GM21360 (cell line): ENCODE measurements around the gene ARHGAP42.
"Not testable (repeated sequence)": the region's sequence is repeated elsewhere in the genome, so short reads cannot be mapped to it uniquely, and the experiment has no call there.

Experiments used
- ATAC-seq: cut with Tn5 transposase; IDR thresholded peaks from one replicate; pipeline ENCODE4 v1.9.1; 2021; ENCODE audit warnings: mild to moderate bottlenecking, moderate library complexity; ENCODE audit not compliant: unreplicated experiment

Gene ARHGAP42

GRCh38 chr11:100999756-101000155 is 312.7 kb downstream of the ARHGAP42 start:
- ATAC-seq: no peak

GRCh38 chr11:101003468-101003867 is 316.4 kb downstream of the ARHGAP42 start:
- peak; percentile 59 for ATAC-seq

- ATAC-seq: no peak
These were observed 322.0 kb downstream of the ARHGAP42 start for GRCh38 chr11:101008961-101009689.

- ATAC-seq: no peak
These were observed 322.6 kb downstream of the ARHGAP42 start for GRCh38 chr11:101009690-101010055.

GRCh38 chr11:101010899-101011298 is 323.8 kb downstream of the ARHGAP42 start:
- ATAC-seq: no peak

- no peak for ATAC-seq
These were observed 324.8 kb downstream of the ARHGAP42 start for GRCh38 chr11:101011881-101012280.

GRCh38 chr11:101013702-101014101 is 326.6 kb downstream of the ARHGAP42 start:
- not testable (repeated sequence) for ATAC-seq

GRCh38 chr11:101014600-101015285 is 327.7 kb downstream of the ARHGAP42 start:
- no peak for ATAC-seq

GRCh38 chr11:101019870-101020269 is 332.8 kb downstream of the ARHGAP42 start:
- no peak for ATAC-seq

- no peak for ATAC-seq
These were observed 335.2 kb downstream of the ARHGAP42 start for GRCh38 chr11:101022256-101022655.

GRCh38 chr11:101028644-101029043 is 341.6 kb downstream of the ARHGAP42 start:
- ATAC-seq: no peak

- no peak for ATAC-seq
These were observed 342.9 kb downstream of the ARHGAP42 start for GRCh38 chr11:101030015-101030414.

GRCh38 chr11:101030692-101031091 is 343.6 kb downstream of the ARHGAP42 start:
- peak; percentile 70 for ATAC-seq

GRCh38 chr11:101031713-101032112 is 344.6 kb downstream of the ARHGAP42 start:
- ATAC-seq: no peak

- no peak for ATAC-seq
These were observed 345.9 kb downstream of the ARHGAP42 start for GRCh38 chr11:101032991-101033390.

GRCh38 chr11:101034076-101034475 is 347.0 kb downstream of the ARHGAP42 start:
- ATAC-seq: no peak

GRCh38 chr11:101035872-101036271 is 348.8 kb downstream of the ARHGAP42 start:
- ATAC-seq: no peak
